Transverse colon (tissue), 4 donors: ENCODE results near the gene COPS8. TPM values are rescaled to one million over a fixed set of nuclear protein-coding genes. Genes with fewer than 3 reads are reported as not detected.

Source experiments
- DNase-seq: peaks from one replicate; pipeline ENCODE4 v3.0.0-alpha.2; 2019
- H3K27ac ChIP-seq, 4 donors: fragments of 200-600 bp; sonication (generic); 2 replicates each; pipeline ENCODE4 v1.5.1; 2016 to 2018; ENCODE audit warnings: inconsistent platforms in 4 of 4
- H3K27me3 ChIP-seq: fragments of 200-600 bp; sonication (generic); 2 replicates; pipeline ENCODE4 v1.5.1; 2017; ENCODE audit warnings: inconsistent platforms
- H3K36me3 ChIP-seq, 4 donors: fragments of 200-600 bp; sonication (generic); 2 replicates each; pipeline ENCODE4 v1.5.1; 2017 to 2019; ENCODE audit warnings: inconsistent platforms in 4 of 4
- H3K4me1 ChIP-seq, 4 donors: fragments of 200-600 bp; sonication (generic); 2 replicates each; pipeline ENCODE4 v1.5.1; 2017 to 2020; ENCODE audit warnings: inconsistent platforms in 4 of 4
- H3K4me3 ChIP-seq, 4 donors: fragments of 200-600 bp; sonication (generic); 1 replicate in 1 of 4; 2 replicates in 3 of 4; pipeline versions ENCODE4 v1.5.1 to v1.6.1; 2017 to 2019; ENCODE audit warnings: inconsistent platforms in 4 of 4
- H3K9me3 ChIP-seq, 2 donors: fragments of 200-600 bp; sonication (generic); 2 replicates each; pipeline ENCODE4 v1.5.1; 2017 to 2019; ENCODE audit warnings: inconsistent platforms in 2 of 2
- CTCF ChIP-seq, 5 experiments: fragments of 200-600 bp in 3 of 5; fragments of 450-650 bp in 2 of 5; sonication (generic) in 3 of 5; IDR thresholded peaks; 1 replicate in 2 of 5; 2 replicates in 3 of 5; pipeline ENCODE4 v1.5.1; 2016 to 2017; ENCODE audit warnings: antibody characterized with exemption in 5 of 5, inconsistent platforms in 3 of 5, mild to moderate bottlenecking in 2 of 5, moderate library complexity in 1 of 5
- EP300 ChIP-seq: sonication (generic); formaldehyde crosslinking; IDR thresholded peaks from one replicate; pipeline ENCODE4 v1.6.1; 2017; ENCODE audit warnings: antibody characterized with exemption, low read depth
- POLR2A ChIP-seq: fragments of 450-650 bp; IDR thresholded peaks from one replicate; pipeline ENCODE4 v1.6.1; 2016; ENCODE audit warnings: antibody characterized with exemption, mild to moderate bottlenecking, moderate library complexity
- POLR2AphosphoS5 ChIP-seq, 3 donors: sonication (generic); formaldehyde crosslinking; IDR thresholded peaks; one replicate each; pipeline ENCODE4 v1.6.1; 2016; ENCODE audit warnings: antibody characterized with exemption in 3 of 3
- WGBS, 2 donors: methylation state at CpG; one replicate each; pipeline ENCODE4 v1.1.5; 2018; ENCODE audit warnings: low coverage in 1 of 2; 5-methylcytosine and 5-hydroxymethylcytosine counted together
- in situ Hi-C, 4 donors: fragments of 200-750 bp; cut with MboI; loops; one replicate each; pipeline versions ENCODE4 v1.15.0 to v1.15.1; 2017; ENCODE audit warnings: low sequenced_read_pairs in 3 of 4, low pct_ligation_motif_present in 1 of 4, low pct_unique_long_range_greater_than_20kb in 1 of 4
- intact Hi-C: fragments of 100-400 bp; cut with DNase I; formaldehyde crosslinking; loops from one replicate; pipeline ENCODE4 v1.15.1; 2023; ENCODE audit warnings: low total_unique reads
- total RNA-seq, 4 donors: library from RNA; depleted of rRNA; stranded (reverse); fragments of >200 nt; gene quantifications; one replicate each; pipeline ENCODE4 v1.1.0, GENCODE V29; 2016

Gene COPS8
- total RNA-seq, 4 donors from 2014 or later: 10.3 to 43.0 (median 35.4) TPM

- intact Hi-C loops: no loop called here
- 69 to 77% methylated on average over 5 of the region's 5 CpGs for WGBS, 2 donors
- Histone ChIP-seq H3K4me3 (no peak overlapping the region), H3K27me3 (no peaks in the 10 kb centered on the region), H3K27ac (no peak overlapping the region), H3K36me3 (no peaks in the 10 kb centered on the region), H3K9me3 (peaks cover 9 to 13% of the 10 kb centered on the region in 2 donors), H3K4me1 (no peaks in the 10 kb centered on the region)
- in situ Hi-C loops: loop anchor here in 1 of 4 donors (25.0 kb wide), 1 partner anchor 532 kb away; a partner anchor contains a TSS
- TF ChIP-seq POLR2A: no peak
- TF ChIP-seq CTCF (IDR thresholded peaks at IDR 0.05): no peak
- TF ChIP-seq POLR2AphosphoS5 (IDR thresholded peaks at IDR 0.05): no peak
- no peak for TF ChIP-seq EP300
- DNase-seq: no peak
Observed at GRCh38 chr2:237043866-237044265, 41.8 kb upstream of the COPS8 start.

- Histone ChIP-seq H3K36me3 (no peaks in the 10 kb centered on the region), H3K27me3 (no peaks in the 10 kb centered on the region), H3K4me3 (no peak overlapping the region), H3K4me1 (no peaks in the 10 kb centered on the region), H3K27ac (no peak overlapping the region), H3K9me3 (peaks cover 11 to 14% of the 10 kb centered on the region in 2 donors)
- intact Hi-C loops: no loop called here
- 61 to 67% methylated on average over 3 of the region's 3 CpGs for WGBS, 2 donors
- in situ Hi-C loops: loop anchor here in 1 of 4 donors (25.0 kb wide), 1 partner anchor 532 kb away; a partner anchor contains a TSS
- TF ChIP-seq CTCF (IDR thresholded peaks at IDR 0.05): no peak
- TF ChIP-seq EP300: no peak
- DNase-seq: no peak
Observed at GRCh38 chr2:237044281-237044680, 41.4 kb upstream of the COPS8 start.

- WGBS, 2 donors: 61 to 77% methylated on average over 3 to 4 of the region's 4 CpGs
- no peaks in the 10 kb centered on the region for H3K36me3 ChIP-seq
- H3K4me1 ChIP-seq: no peaks in the 10 kb centered on the region
- intact Hi-C loops: no loop called here
- H3K27me3 ChIP-seq: no peaks in the 10 kb centered on the region
- TF ChIP-seq CTCF (IDR thresholded peaks at IDR 0.05) (no peak), EP300 (no peak), POLR2AphosphoS5 (IDR thresholded peaks at IDR 0.05) (no peak), POLR2A (no peak)
- peaks cover 11 to 14% of the 10 kb centered on the region in 2 donors for H3K9me3 ChIP-seq
- no peak for DNase-seq
- in situ Hi-C loops: loop anchor here in 1 of 4 donors (25.0 kb wide), 1 partner anchor 533 kb away; a partner anchor contains a TSS
- H3K4me3 ChIP-seq: no peak overlapping the region
- H3K27ac ChIP-seq: no peak overlapping the region
Observed at GRCh38 chr2:237045449-237045848, 40.2 kb upstream of the COPS8 start.

GRCh38 chr2:237048595-237048994, 37.1 kb upstream of the COPS8 start:
- in situ Hi-C loops: loop anchor here in 1 of 4 donors (25.0 kb wide), 1 partner anchor 536 kb away; a partner anchor contains a TSS
- Histone ChIP-seq H3K9me3 (peaks cover 11 to 14% of the 10 kb centered on the region in 2 donors), H3K36me3 (no peaks in the 10 kb centered on the region), H3K27ac (no peak overlapping the region), H3K27me3 (no peaks in the 10 kb centered on the region), H3K4me3 (no peak overlapping the region), H3K4me1 (no peaks in the 10 kb centered on the region)
- DNase-seq: no peak
- intact Hi-C loops: no loop called here
- 93 to 100% methylated on average over 1 of the region's 1 CpG for WGBS, 2 donors
- TF ChIP-seq POLR2AphosphoS5 (IDR thresholded peaks at IDR 0.05) (no peak), EP300 (no peak), CTCF (IDR thresholded peaks at IDR 0.05) (no peak)
